ENCODE results near the gene TENT4A.

GRCh38 chr5:6785861-6786180 is 72.6 kb downstream of the TENT4A start:
- TF ChIP-seq CTCF (IDR thresholded peaks at IDR 0.05) (no peak), POLR2A (IDR thresholded peaks at IDR 0.05; ENCODE audit: low read depth) (no peak)
